Thyroid gland (tissue), 4 donors: ENCODE results near the gene CCDC175.

ENCODE experiments used
- POLR2A ChIP-seq, 2 donors: fragments of 450-650 bp; IDR thresholded peaks; one replicate each; pipeline ENCODE4 v1.6.1; 2017; ENCODE audit warnings: antibody characterized with exemption in 2 of 2, mild to moderate bottlenecking in 2 of 2, moderate library complexity in 1 of 2
- TF ChIP-seq, protein P1 (sequence below), 6 experiments: fragments of 200-600 bp in 3 of 6; fragments of 450-650 bp in 3 of 6; sonication (generic) in 3 of 6; IDR thresholded peaks; one replicate each; pipeline ENCODE4 v1.5.1; 2016 to 2019; ENCODE audit warnings: antibody characterized with exemption in 6 of 6, mild to moderate bottlenecking in 2 of 6, inconsistent platforms in 1 of 6, moderate library complexity in 1 of 6

DNA sequence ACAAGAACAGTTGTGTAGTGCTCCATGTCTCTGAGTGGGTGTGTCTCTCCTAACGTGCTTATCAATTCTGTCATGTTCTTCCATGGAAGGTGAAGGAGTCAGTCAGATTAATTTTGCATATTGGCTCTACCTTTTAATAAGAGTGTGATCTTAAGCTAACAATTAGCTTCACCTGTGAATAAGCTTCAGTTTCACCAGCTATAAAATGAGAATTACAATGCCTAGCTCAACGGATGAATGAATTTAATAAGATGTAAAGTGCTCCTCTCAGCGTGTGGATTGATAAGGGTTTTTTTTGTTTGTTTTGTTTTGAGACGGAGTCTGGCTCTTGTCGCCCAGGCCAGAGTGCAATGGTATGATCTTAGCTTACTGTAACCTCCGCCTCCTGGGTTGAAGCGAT, 32.7 kb downstream of the CCDC175 start:
- TF ChIP-seq, protein P1, sequence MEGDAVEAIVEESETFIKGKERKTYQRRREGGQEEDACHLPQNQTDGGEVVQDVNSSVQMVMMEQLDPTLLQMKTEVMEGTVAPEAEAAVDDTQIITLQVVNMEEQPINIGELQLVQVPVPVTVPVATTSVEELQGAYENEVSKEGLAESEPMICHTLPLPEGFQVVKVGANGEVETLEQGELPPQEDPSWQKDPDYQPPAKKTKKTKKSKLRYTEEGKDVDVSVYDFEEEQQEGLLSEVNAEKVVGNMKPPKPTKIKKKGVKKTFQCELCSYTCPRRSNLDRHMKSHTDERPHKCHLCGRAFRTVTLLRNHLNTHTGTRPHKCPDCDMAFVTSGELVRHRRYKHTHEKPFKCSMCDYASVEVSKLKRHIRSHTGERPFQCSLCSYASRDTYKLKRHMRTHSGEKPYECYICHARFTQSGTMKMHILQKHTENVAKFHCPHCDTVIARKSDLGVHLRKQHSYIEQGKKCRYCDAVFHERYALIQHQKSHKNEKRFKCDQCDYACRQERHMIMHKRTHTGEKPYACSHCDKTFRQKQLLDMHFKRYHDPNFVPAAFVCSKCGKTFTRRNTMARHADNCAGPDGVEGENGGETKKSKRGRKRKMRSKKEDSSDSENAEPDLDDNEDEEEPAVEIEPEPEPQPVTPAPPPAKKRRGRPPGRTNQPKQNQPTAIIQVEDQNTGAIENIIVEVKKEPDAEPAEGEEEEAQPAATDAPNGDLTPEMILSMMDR (IDR thresholded peaks at IDR 0.05): no peak
- TF ChIP-seq POLR2A (IDR thresholded peaks at IDR 0.05): no peak
